Hepatocyte (in vitro differentiated cells): ENCODE results near the gene DNAAF3.

Experiments
- CTCF ChIP-seq: fragments of 200-600 bp; sonication (generic); IDR thresholded peaks from 2 replicates; pipeline ENCODE4 v1.5.1; 2016; ENCODE audit warnings: antibody characterized with exemption, mild to moderate bottlenecking; ENCODE audit not compliant: poor library complexity
- EZH2phosphoT487 ChIP-seq: fragments of 200-600 bp; sonication (generic); IDR thresholded peaks from one replicate; pipeline ENCODE4 v1.6.1; 2018; ENCODE audit warnings: antibody characterized with exemption, mild to moderate bottlenecking, low read depth, moderate library complexity; ENCODE audit not compliant: unreplicated experiment, severe bottlenecking

DNA sequence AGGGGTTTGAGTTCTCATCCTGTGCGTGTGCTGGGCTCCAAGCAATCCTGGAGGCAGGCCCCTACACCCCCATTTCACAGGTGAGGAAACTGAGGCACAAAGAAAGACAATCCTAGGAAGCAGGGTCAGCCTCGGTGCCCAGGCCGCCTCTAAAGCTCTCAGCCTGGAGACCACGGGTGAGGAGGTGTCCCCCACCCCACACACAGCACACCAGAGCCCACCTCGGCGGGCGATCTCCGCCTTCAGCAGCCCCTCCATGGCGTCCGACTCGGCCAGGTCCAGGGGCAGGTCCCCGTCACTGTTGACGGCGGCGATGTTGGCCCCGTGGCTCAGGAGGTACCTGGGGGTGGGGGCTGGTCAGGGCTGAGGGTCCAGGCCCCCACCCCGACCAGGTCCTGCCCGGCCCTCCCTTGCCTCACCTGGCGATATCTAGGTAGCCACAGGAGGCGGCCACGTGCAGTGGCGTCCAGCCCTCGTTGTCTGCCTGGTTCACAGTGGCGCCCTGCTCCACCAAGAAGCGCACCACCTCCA is 54.1 kb downstream of the DNAAF3 start:
- TF ChIP-seq CTCF (no peak), EZH2phosphoT487 (no peak)
